Astrocyte of the cerebellum (primary cell): ENCODE measurements around the gene CCR4.

Experiments
- DNase-seq: peaks from one replicate; pipeline ENCODE4 v3.0.0-alpha.2; 2011; ENCODE audit warnings: low read depth
- H3K4me3 ChIP-seq: 2 replicates; pipeline ENCODE4 v1.5.1; 2011; ENCODE audit warnings: mild to moderate bottlenecking, low read depth, low read length, moderate library complexity
- in situ Hi-C: cut with HindIII; loops from 2 replicates; pipeline ENCODE4 v1.10.0; 2017; ENCODE audit warnings: low sequenced_read_pairs
- TF ChIP-seq, protein P1 (sequence below): IDR thresholded peaks from 2 replicates; pipeline ENCODE4 v1.5.1; 2012; ENCODE audit warnings: low read length, low read depth, moderate library complexity, mild to moderate bottlenecking; ENCODE audit errors: missing control alignments

CCR4 gene

DNA sequence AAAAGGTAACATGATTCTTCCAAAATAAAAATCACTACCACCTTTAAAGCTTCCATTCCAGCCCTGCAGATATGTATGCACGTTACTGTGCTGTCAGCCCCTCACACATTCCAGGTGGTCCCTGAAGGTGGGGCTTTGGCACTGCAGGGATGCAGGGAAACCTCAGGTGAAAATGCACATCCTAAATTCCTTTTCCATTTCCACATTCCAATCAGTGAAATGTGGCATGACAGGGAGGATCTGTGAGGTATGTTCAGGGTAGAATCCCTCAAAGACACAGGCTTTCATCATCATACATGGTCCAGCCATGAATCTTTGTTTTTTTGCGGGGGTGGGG is 45.3 kb downstream of the CCR4 start:
- TF ChIP-seq, protein P1, sequence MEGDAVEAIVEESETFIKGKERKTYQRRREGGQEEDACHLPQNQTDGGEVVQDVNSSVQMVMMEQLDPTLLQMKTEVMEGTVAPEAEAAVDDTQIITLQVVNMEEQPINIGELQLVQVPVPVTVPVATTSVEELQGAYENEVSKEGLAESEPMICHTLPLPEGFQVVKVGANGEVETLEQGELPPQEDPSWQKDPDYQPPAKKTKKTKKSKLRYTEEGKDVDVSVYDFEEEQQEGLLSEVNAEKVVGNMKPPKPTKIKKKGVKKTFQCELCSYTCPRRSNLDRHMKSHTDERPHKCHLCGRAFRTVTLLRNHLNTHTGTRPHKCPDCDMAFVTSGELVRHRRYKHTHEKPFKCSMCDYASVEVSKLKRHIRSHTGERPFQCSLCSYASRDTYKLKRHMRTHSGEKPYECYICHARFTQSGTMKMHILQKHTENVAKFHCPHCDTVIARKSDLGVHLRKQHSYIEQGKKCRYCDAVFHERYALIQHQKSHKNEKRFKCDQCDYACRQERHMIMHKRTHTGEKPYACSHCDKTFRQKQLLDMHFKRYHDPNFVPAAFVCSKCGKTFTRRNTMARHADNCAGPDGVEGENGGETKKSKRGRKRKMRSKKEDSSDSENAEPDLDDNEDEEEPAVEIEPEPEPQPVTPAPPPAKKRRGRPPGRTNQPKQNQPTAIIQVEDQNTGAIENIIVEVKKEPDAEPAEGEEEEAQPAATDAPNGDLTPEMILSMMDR, result no peak
- in situ Hi-C loops, result no loop called here
- no peak overlapping the region for H3K4me3 ChIP-seq
- DNase-seq, result no peak

GRCh38 chr3:32998631-32999451 is 47.4 kb downstream of the CCR4 start:
- H3K4me3 ChIP-seq, result no peak overlapping the region
- in situ Hi-C loops, result no loop called here
- TF ChIP-seq, protein P1, result no peak
- no peak for DNase-seq

DNA sequence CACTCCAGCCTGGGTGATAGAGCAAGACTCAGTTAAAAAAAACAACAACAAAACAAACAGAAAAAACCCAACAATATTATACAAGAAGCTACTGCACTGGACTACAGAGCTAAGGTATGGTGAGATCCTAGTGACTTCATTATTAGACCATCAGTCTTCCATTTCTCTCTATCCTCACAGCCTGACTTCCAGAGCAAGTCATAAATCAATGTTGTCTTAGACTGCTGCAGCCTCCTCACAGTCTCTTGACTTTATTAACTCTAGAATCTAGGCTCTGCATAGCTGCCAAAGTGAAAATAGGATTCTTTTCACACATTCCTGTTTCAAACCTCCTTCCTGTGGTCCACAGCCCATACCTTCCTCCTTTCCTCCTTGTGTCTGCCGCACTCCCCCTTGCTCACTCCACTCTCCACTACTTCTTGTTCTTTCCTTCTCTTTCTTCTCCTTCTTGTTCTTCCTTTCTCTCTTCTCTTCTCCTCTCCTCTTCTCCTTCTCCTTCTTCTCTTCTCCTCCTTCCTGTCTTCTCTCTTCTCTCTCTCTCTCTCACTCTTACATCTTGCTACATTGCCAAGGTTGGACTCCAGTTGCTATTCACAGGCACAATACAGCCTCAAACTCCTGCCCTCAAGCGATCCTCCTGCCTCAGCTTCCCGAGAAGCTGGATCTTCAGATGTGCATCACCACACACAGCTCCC is 49.4 kb downstream of the CCR4 start:
- TF ChIP-seq, protein P1, result no peak

GRCh38 chr3:33001889-33002288 is 50.4 kb downstream of the CCR4 start:
- in situ Hi-C loops, result no loop called here
- TF ChIP-seq, protein P1, result no peak
- no peak overlapping the region for H3K4me3 ChIP-seq
- no peak for DNase-seq

More for the DNA sequence above, 49.4 kb downstream of the CCR4 start:
- in situ Hi-C loops, result no loop called here
- no peak overlapping the region for H3K4me3 ChIP-seq
- no peak for DNase-seq

- TF ChIP-seq, protein P1, result no peak
- DNase-seq, result no peak
- in situ Hi-C loops, result no loop called here
- no peak overlapping the region for H3K4me3 ChIP-seq
These were observed 51.9 kb downstream of the CCR4 start for GRCh38 chr3:33003308-33003707.

DNA sequence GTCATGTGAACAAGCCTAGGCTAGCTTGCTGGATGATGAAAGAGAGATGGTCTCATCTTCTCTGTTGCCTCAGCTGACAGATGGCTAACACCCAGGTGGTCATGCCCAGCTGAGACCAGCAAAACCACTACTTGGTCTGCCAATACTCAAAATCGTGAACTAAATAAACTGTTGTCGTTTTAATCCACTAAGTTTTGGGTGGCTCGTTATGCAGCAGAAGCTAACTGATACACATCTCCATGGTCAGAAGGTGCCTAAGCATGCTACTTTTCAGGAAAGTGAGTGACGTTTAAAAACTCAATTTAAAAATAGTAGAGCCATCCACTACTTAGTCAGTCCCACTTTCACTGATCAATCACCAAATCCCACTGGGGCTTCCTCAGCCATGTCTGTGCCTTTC is 52.8 kb downstream of the CCR4 start:
- no peak overlapping the region for H3K4me3 ChIP-seq
- DNase-seq, result no peak
- in situ Hi-C loops, result no loop called here
- TF ChIP-seq, protein P1, result no peak
